ENCODE data around the gene PRR13.

The PRR13 gene

DNA sequence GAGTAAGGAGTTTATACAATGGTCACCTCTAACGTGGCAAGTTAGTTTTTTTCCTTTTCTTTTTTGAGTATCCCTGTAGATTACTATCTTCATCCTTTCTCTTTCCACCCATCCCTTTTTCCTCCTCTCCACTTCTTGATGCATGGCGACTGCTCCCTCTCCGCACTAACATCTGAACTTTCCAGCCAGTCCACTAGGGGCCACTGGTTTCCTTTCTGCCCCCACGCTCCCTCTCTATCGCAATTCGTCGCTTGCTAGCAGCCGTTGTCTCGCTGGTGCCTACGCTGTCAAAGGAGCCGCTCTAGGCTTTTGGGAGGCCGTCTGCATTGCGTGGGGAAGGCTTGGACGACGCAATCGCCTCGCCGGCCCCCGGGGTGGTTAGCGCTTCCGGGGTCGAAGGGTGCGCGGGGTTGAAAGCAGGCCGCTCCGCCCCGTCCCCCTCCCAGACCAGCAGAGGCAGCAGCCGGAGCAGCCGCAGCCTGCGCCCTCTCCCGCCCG is 10.2 kb downstream of the PRR13 start, which contains the start of gene PCBP2:
Gene PCBP2 (plus strand): TSS at position 442 of the 498 bp plus-strand sequence. CDS start 2,699 bp downstream, outside the sequence.
- peak; percentile 96 for DNase-seq (ENCODE audit: insufficient read length)
- FAIRE-seq = peak; percentile 98
- TF ChIP-seq POLR2AphosphoS5 (IDR thresholded peaks at IDR 0.05; ENCODE audit: low read depth, low read length) = peak; percentile 94
- TF ChIP-seq POLR2A (IDR thresholded peaks at IDR 0.05; ENCODE audit: low read depth, low read length) = peak; percentile 88
- peak; percentile 92 for TF ChIP-seq TAF1 (IDR thresholded peaks at IDR 0.05; ENCODE audit: borderline replicate concordance, low read depth, low read length)

- FAIRE-seq = no peak
- DNase-seq (ENCODE audit: insufficient read length) = peak; percentile 61
- TF ChIP-seq TAF1 (IDR thresholded peaks at IDR 0.05; ENCODE audit: borderline replicate concordance, low read depth, low read length) (no peak), POLR2A (IDR thresholded peaks at IDR 0.05; ENCODE audit: low read depth, low read length) (peak; percentile 65), POLR2AphosphoS5 (IDR thresholded peaks at IDR 0.05; ENCODE audit: low read depth, low read length) (peak; percentile 79)
Measured at GRCh38 chr12:53452159-53453077, 10.9 kb downstream of the PRR13 start.

- FAIRE-seq (no peak), DNase-seq (ENCODE audit: insufficient read length) (no peak)
- TF ChIP-seq POLR2A (IDR thresholded peaks at IDR 0.05; ENCODE audit: low read depth, low read length) = no peak; the same call in none of the 2 replicates
- no peak for TF ChIP-seq POLR2AphosphoS5 (IDR thresholded peaks at IDR 0.05; ENCODE audit: low read depth, low read length)
- TF ChIP-seq TAF1 (IDR thresholded peaks at IDR 0.05; ENCODE audit: borderline replicate concordance, low read depth, low read length) = no peak
Measured at GRCh38 chr12:53453953-53454640, 12.6 kb downstream of the PRR13 start.

- TF ChIP-seq TAF1 (IDR thresholded peaks at IDR 0.05; ENCODE audit: borderline replicate concordance, low read depth, low read length) = no peak
- TF ChIP-seq POLR2AphosphoS5 (IDR thresholded peaks at IDR 0.05; ENCODE audit: low read depth, low read length) = peak; percentile 30; the same call in 1 of the 2 replicates
- FAIRE-seq (no peak), DNase-seq (ENCODE audit: insufficient read length) (no peak)
Measured at GRCh38 chr12:53454707-53455106, 13.2 kb downstream of the PRR13 start.

DNA sequence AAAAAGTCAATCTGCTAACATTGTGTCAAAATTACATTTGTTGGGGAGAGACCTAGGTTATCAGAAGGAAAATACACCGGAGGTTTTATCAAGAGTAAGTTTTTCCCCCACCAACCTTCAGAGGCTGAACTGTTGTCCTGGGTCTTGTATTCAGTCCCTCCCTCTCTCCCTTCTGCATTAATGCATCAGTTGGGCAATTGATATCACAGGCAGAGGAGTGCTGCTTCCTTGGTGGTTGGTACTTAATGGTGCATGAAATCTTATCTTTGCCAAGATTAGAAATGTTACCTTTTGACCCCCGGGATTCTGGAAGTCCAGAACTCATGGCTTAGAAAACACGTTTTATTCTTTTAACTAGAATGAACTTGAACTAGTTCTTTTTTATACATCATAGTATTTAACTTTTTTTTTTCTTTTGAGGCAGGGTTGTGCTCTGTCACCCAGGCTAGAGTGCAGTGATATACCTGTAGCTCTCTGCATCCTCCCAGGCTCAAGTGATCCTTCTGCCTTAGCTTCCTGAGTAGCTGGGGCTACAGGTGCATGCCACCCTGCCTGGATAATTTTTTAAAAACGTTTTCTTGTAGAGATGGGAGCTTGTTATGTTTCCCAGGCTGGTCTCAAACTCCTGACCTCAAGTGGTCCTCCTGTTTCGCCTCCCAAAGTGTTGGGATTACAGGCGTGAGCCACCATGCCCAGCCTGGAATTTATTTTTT is 15.3 kb downstream of the PRR13 start:
- FAIRE-seq = no peak
- DNase-seq (ENCODE audit: insufficient read length) = no peak
- peak; percentile 42; the same call in 1 of the 2 replicates for TF ChIP-seq POLR2AphosphoS5 (IDR thresholded peaks at IDR 0.05; ENCODE audit: low read depth, low read length)
- TF ChIP-seq POLR2A (IDR thresholded peaks at IDR 0.05; ENCODE audit: low read depth, low read length) = no peak; the same call in 1 of the 2 replicates

DNA sequence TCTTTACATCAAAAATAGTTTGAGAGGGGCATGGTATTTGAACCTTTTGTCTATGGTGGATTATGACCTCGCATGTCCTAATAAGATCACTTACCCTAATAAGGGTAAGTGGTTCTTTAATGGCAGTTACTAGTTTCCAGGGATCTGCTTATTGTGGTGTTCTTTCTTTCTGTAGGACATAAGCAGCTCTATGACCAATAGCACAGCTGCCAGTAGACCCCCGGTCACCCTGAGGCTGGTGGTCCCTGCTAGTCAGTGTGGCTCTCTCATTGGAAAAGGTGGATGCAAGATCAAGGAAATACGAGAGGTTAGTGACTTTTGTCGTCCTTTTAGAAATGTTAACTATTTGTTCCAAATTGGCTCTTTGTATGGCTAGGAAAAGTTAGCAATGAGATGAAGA is 17.6 kb downstream of the PRR13 start:
- DNase-seq (ENCODE audit: insufficient read length) (no peak), FAIRE-seq (no peak)
- TF ChIP-seq POLR2A (IDR thresholded peaks at IDR 0.05; ENCODE audit: low read depth, low read length) (no peak), POLR2AphosphoS5 (IDR thresholded peaks at IDR 0.05; ENCODE audit: low read depth, low read length) (no peak), TAF1 (IDR thresholded peaks at IDR 0.05; ENCODE audit: borderline replicate concordance, low read depth, low read length) (no peak)

DNA sequence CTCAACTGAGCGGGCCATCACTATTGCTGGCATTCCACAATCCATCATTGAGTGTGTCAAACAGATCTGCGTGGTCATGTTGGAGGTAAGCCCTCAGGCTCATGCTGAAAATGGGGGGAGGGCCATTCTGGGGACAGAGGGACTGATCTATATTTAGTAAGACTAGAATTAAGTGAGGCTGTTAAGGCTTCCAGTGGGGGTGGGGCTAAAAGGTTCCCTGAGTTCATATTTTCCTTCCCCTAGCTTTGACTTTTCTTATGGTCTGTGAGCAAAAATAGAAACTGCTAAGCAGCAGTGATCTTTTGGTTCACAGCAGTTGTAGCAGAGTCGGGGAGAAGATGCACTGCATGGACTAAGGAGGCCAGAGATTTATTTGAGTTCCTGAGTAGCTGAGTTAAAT is 19.5 kb downstream of the PRR13 start:
- TF ChIP-seq TAF1 (IDR thresholded peaks at IDR 0.05; ENCODE audit: borderline replicate concordance, low read depth, low read length) = no peak
- TF ChIP-seq POLR2AphosphoS5 (IDR thresholded peaks at IDR 0.05; ENCODE audit: low read depth, low read length) = peak; percentile 70
- peak; percentile 33 for TF ChIP-seq POLR2A (IDR thresholded peaks at IDR 0.05; ENCODE audit: low read depth, low read length)
- no peak for DNase-seq (ENCODE audit: insufficient read length)

DNA sequence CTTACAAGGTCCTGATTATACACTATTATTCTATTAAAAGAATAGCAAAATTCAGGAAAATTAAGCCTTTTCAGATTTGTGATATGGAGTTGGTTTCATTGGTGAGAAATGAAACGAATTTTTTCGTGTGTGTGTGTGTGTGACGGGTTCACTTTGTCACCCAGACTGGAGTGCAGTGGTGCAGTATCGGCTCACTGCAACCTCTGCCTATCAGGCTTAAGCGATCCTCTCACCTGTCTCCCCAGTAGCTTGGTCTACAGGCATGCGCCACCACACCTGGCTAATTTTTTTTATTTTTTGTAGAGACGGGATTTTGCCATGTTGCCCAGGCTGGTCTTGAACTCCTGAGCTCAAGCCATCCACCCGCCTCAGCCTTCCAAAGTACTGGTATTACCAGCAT is 20.1 kb downstream of the PRR13 start:
- DNase-seq (ENCODE audit: insufficient read length) (no peak), FAIRE-seq (no peak)

More for the DNA sequence above, 19.5 kb downstream of the PRR13 start:
- no peak for FAIRE-seq

GRCh38 chr12:53462935-53463334 is 21.4 kb downstream of the PRR13 start:
- TF ChIP-seq TAF1 (IDR thresholded peaks at IDR 0.05; ENCODE audit: borderline replicate concordance, low read depth, low read length) (no peak), POLR2AphosphoS5 (IDR thresholded peaks at IDR 0.05; ENCODE audit: low read depth, low read length) (0 out of 2 replicates have a peak, but pooled peaks have one; percentile 28), POLR2A (IDR thresholded peaks at IDR 0.05; ENCODE audit: low read depth, low read length) (peak; percentile 43; the same call in 1 of the 2 replicates)
- DNase-seq (ENCODE audit: insufficient read length) = no peak
- no peak for FAIRE-seq

More for the DNA sequence above, 20.1 kb downstream of the PRR13 start:
- TF ChIP-seq POLR2AphosphoS5 (IDR thresholded peaks at IDR 0.05; ENCODE audit: low read depth, low read length) (no peak), TAF1 (IDR thresholded peaks at IDR 0.05; ENCODE audit: borderline replicate concordance, low read depth, low read length) (no peak), POLR2A (IDR thresholded peaks at IDR 0.05; ENCODE audit: low read depth, low read length) (0 out of 2 replicates have a peak, but pooled peaks have one; percentile 32)

- TF ChIP-seq POLR2A (IDR thresholded peaks at IDR 0.05; ENCODE audit: low read depth, low read length) (0 out of 2 replicates have a peak, but pooled peaks have one; percentile 6), TAF1 (IDR thresholded peaks at IDR 0.05; ENCODE audit: borderline replicate concordance, low read depth, low read length) (no peak)
- no peak for DNase-seq (ENCODE audit: insufficient read length)
- FAIRE-seq = no peak
Measured at GRCh38 chr12:53463802-53464560, 22.4 kb downstream of the PRR13 start.
